Hematopoietic multipotent progenitor cell (in vitro differentiated cells): ENCODE data around the gene NAA16. TPM values are rescaled to one million over a fixed set of nuclear protein-coding genes. Genes with fewer than 3 reads are reported as not detected.
"Not testable (repeated sequence)": the region's sequence is repeated elsewhere in the genome, so short reads cannot be mapped to it uniquely, and the experiment has no call there.

ENCODE experiments used
- DNase-seq, 3 donors: peaks; one replicate each; pipeline ENCODE4 v3.0.0-alpha.2; 2011 to 2015; ENCODE audit warnings: low read depth in 2 of 3, low spot score in 2 of 3
- total RNA-seq: library from RNA; depleted of rRNA; stranded (reverse); fragments of >200 nt; gene quantifications from one replicate; pipeline ENCODE4 v1.2.3, GENCODE V29; 2012

Gene NAA16
- total RNA-seq, 1 donor: 6.7 TPM

- no peak for DNase-seq
Measured at GRCh38 chr13:41403983-41404382, 92.9 kb downstream of the NAA16 start.

- DNase-seq: no peak
Measured at GRCh38 chr13:41405367-41405766, 94.3 kb downstream of the NAA16 start.

- no peak for DNase-seq
Measured at GRCh38 chr13:41407380-41407779, 96.3 kb downstream of the NAA16 start.

GRCh38 chr13:41408121-41408520, 97.1 kb downstream of the NAA16 start:
- no peak for DNase-seq

- no peak for DNase-seq
Measured at GRCh38 chr13:41408746-41409145, 97.7 kb downstream of the NAA16 start.

GRCh38 chr13:41409611-41410010, 98.5 kb downstream of the NAA16 start:
- no peak for DNase-seq

- DNase-seq: no peak
Measured at GRCh38 chr13:41411060-41411459, 100.0 kb downstream of the NAA16 start.

GRCh38 chr13:41411522-41411921, 100.5 kb downstream of the NAA16 start:
- DNase-seq: peak in 2 of 3 donors; percentile 33 to 58

GRCh38 chr13:41413872-41414271, 102.8 kb downstream of the NAA16 start:
- no peak for DNase-seq

- DNase-seq: no peak
Measured at GRCh38 chr13:41416276-41416675, 105.2 kb downstream of the NAA16 start.

- DNase-seq: no peak
Measured at GRCh38 chr13:41418027-41418426, 107.0 kb downstream of the NAA16 start.

- no peak for DNase-seq
Measured at GRCh38 chr13:41418731-41419130, 107.7 kb downstream of the NAA16 start.

GRCh38 chr13:41419206-41419605, 108.1 kb downstream of the NAA16 start:
- DNase-seq: no peak

GRCh38 chr13:41420146-41420545, 109.1 kb downstream of the NAA16 start:
- DNase-seq: no peak

GRCh38 chr13:41421330-41421729, 110.3 kb downstream of the NAA16 start:
- not testable (repeated sequence) for DNase-seq

GRCh38 chr13:41421983-41422382, 110.9 kb downstream of the NAA16 start:
- DNase-seq: not testable (repeated sequence)

GRCh38 chr13:41423259-41423658, 112.2 kb downstream of the NAA16 start:
- DNase-seq: not testable (repeated sequence)

- DNase-seq: not testable (repeated sequence)
Measured at GRCh38 chr13:41424675-41425074, 113.6 kb downstream of the NAA16 start.

GRCh38 chr13:41426047-41426446, 115.0 kb downstream of the NAA16 start:
- DNase-seq: peak in 1 of 3 donors; percentile 19
